Neural cell (in vitro differentiated cells): Measurements from ENCODE around the gene SQSTM1. TPM values are rescaled to one million over a fixed set of nuclear protein-coding genes. Genes with fewer than 3 reads are reported as not detected.
A peak's percentile ranks its signal among the peaks of the same experiment; 100 is the strongest.

Experiments
- H2AFZ ChIP-seq: fragments of 200-600, 300-800 bp; sonication (generic), shearing (Covaris generic); 2 replicates; pipeline ENCODE4 v1.6.0; 2014; ENCODE audit warnings: low read depth, mild to moderate bottlenecking, antibody characterized with exemption, low read length, moderate library complexity
- H3F3A ChIP-seq: fragments of 200-600 bp; shearing (Covaris generic); 2 replicates; pipeline ENCODE4 v1.6.1; 2016; ENCODE audit warnings: mild to moderate bottlenecking, moderate library complexity, mixed read lengths, antibody characterized with exemption, low read length; ENCODE audit not compliant: insufficient read depth, poor library complexity, severe bottlenecking
- H3K27ac ChIP-seq: fragments of 200-600, 300-800 bp; sonication (generic), shearing (Covaris generic); 2 replicates; pipeline ENCODE4 v1.5.1; 2014; ENCODE audit warnings: mild to moderate bottlenecking, low read length, moderate library complexity
- H3K27me3 ChIP-seq: fragments of 300-800, 200-600 bp; sonication (generic), shearing (Covaris generic); 2 replicates; pipeline ENCODE4 v1.6.0; 2014; ENCODE audit warnings: mild to moderate bottlenecking, low read depth, low read length, moderate library complexity; ENCODE audit not compliant: insufficient read depth
- H3K36me3 ChIP-seq: fragments of 300-800, 200-600 bp; sonication (generic), shearing (Covaris generic); 2 replicates; pipeline ENCODE4 v1.5.1; 2014; ENCODE audit warnings: mild to moderate bottlenecking, antibody characterized with exemption, low read length, moderate library complexity; ENCODE audit not compliant: insufficient read depth
- H3K4me2 ChIP-seq: fragments of 300-800, 200-600 bp; sonication (generic), shearing (Covaris generic); 2 replicates; pipeline ENCODE4 v1.6.0; 2014; ENCODE audit warnings: mild to moderate bottlenecking, low read length
- H3K4me3 ChIP-seq: fragments of 300-800, 200-600 bp; sonication (generic), shearing (Covaris generic); 2 replicates; pipeline ENCODE4 v1.5.1; 2014; ENCODE audit warnings: mild to moderate bottlenecking, low read length, moderate library complexity
- H3K79me2 ChIP-seq: fragments of 200-600 bp; shearing (Covaris generic); replicated peaks from 2 replicates; pipeline ENCODE4 v1.6.0; 2014; ENCODE audit warnings: mild to moderate bottlenecking, low read length, moderate library complexity; ENCODE audit not compliant: insufficient read depth
- H3K9ac ChIP-seq: fragments of 300-800, 200-600 bp; sonication (generic), shearing (Covaris generic); 2 replicates; pipeline ENCODE4 v1.6.1; 2016; ENCODE audit warnings: mild to moderate bottlenecking, low read length, mixed read lengths
- H3K9me2 ChIP-seq: fragments of 200-600 bp; shearing (Covaris generic); 2 replicates; pipeline ENCODE4 v1.6.1; 2016; ENCODE audit warnings: mild to moderate bottlenecking, low read length, mixed read lengths; ENCODE audit not compliant: insufficient read depth
- H3K9me3 ChIP-seq: fragments of 200-600, 300-800 bp; sonication (generic), shearing (Covaris generic); 2 replicates; pipeline ENCODE4 v1.6.1; 2016; ENCODE audit warnings: mild to moderate bottlenecking, mixed run types, low read length, moderate library complexity, mixed read lengths
- H4K20me1 ChIP-seq: fragments of 200-600 bp; shearing (Covaris generic); 2 replicates; pipeline ENCODE4 v1.6.1; 2016; ENCODE audit warnings: mild to moderate bottlenecking, mixed run types; ENCODE audit not compliant: insufficient read depth
- CTCF ChIP-seq: fragments of 450-650 bp; IDR thresholded peaks from 2 replicates; pipeline ENCODE4 v1.5.1; 2014; ENCODE audit warnings: antibody characterized with exemption, mild to moderate bottlenecking, moderate library complexity; ENCODE audit not compliant: poor library complexity, severe bottlenecking
- EP300 ChIP-seq: fragments of 450-650 bp; conservative IDR thresholded peaks from 2 replicates; pipeline ENCODE4 v1.6.1; 2014; ENCODE audit warnings: antibody characterized with exemption, mild to moderate bottlenecking, moderate library complexity; ENCODE audit not compliant: poor library complexity, severe bottlenecking
- EZH2 ChIP-seq: fragments of 200-600, 300-800 bp; shearing (Covaris generic), sonication (generic); IDR thresholded peaks from 2 replicates; pipeline ENCODE4 v1.6.1; 2014; ENCODE audit warnings: antibody characterized with exemption, low read length, borderline replicate concordance, mild to moderate bottlenecking; ENCODE audit not compliant: insufficient read depth, poor library complexity, severe bottlenecking
- MXI1 ChIP-seq: fragments of 450-650 bp; conservative IDR thresholded peaks from 2 replicates; pipeline ENCODE4 v1.6.1; 2014; ENCODE audit warnings: antibody characterized with exemption, mild to moderate bottlenecking; ENCODE audit not compliant: poor library complexity, severe bottlenecking
- POLR2AphosphoS5 ChIP-seq: IDR thresholded peaks from 2 replicates; pipeline ENCODE4 v1.6.1; 2012
- RAD21 ChIP-seq: fragments of 450-650 bp; conservative IDR thresholded peaks from 2 replicates; pipeline ENCODE4 v1.6.1; 2014; ENCODE audit warnings: antibody characterized with exemption, mild to moderate bottlenecking, moderate library complexity
- REST ChIP-seq: IDR thresholded peaks from 2 replicates; pipeline ENCODE4 v1.6.1; 2012; ENCODE audit warnings: borderline replicate concordance
- SMC3 ChIP-seq: fragments of 450-650 bp; conservative IDR thresholded peaks from 2 replicates; pipeline ENCODE4 v1.6.1; 2014; ENCODE audit warnings: antibody characterized with exemption, mild to moderate bottlenecking, moderate library complexity; ENCODE audit not compliant: poor library complexity
- TAF1 ChIP-seq: IDR thresholded peaks from 2 replicates; pipeline ENCODE4 v1.6.1; 2012; ENCODE audit warnings: low read depth
- polyA plus RNA-seq: library from polyadenylated mRNA; depleted of rRNA; stranded (reverse); fragments of >200 nt; gene quantifications from 2 replicates; pipeline ENCODE4 v1.2.3, GENCODE V29; 2014

SQSTM1 gene
- polyA plus RNA-seq, 1 donor from 2014 or later = 64.5 TPM

- H3K9me2 ChIP-seq = no peaks in the 10 kb centered on the region
- no peaks in the 10 kb centered on the region for H3K9me3 ChIP-seq
- H3K4me3 ChIP-seq = peak overlapping the region; percentile 73
- no peak overlapping the region for H3K27ac ChIP-seq
- H3K27me3 ChIP-seq = no peaks in the 10 kb centered on the region
- H3K79me2 ChIP-seq = no peaks in the 10 kb centered on the region
- H4K20me1 ChIP-seq = no peaks in the 10 kb centered on the region
- no peak overlapping the region for H3K4me2 ChIP-seq
- H3K36me3 ChIP-seq = no peaks in the 10 kb centered on the region
- H3K9ac ChIP-seq = peak overlapping the region; percentile 57
- no peak overlapping the region for H2AFZ ChIP-seq
- H3F3A ChIP-seq = no peaks in the 10 kb centered on the region
- TF ChIP-seq CTCF (no peak), POLR2AphosphoS5 (no peak), EP300 (no peak), REST (no peak), EZH2 (no peak), TAF1 (no peak), SMC3 (no peak), RAD21 (no peak), MXI1 (no peak)
Observed at GRCh38 chr5:179796877-179797608, 23.7 kb upstream of the SQSTM1 start.

GRCh38 chr5:179797741-179798140, 23.0 kb upstream of the SQSTM1 start:
- TF ChIP-seq POLR2AphosphoS5 = no peak
- no peak for TF ChIP-seq RAD21
- TF ChIP-seq EZH2 = no peak
- TF ChIP-seq SMC3 = no peak
- no peak for TF ChIP-seq EP300
- TF ChIP-seq REST = no peak
- TF ChIP-seq TAF1 = no peak
- no peak for TF ChIP-seq MXI1
- no peak for TF ChIP-seq CTCF
- no peak overlapping the region for H3K27ac ChIP-seq
- H3K9me2 ChIP-seq = no peaks in the 10 kb centered on the region
- no peak overlapping the region for H2AFZ ChIP-seq
- H3K9me3 ChIP-seq = no peaks in the 10 kb centered on the region
- H3K4me2 ChIP-seq = no peak overlapping the region
- H3K79me2 ChIP-seq = no peaks in the 10 kb centered on the region
- no peaks in the 10 kb centered on the region for H3F3A ChIP-seq
- no peaks in the 10 kb centered on the region for H3K27me3 ChIP-seq
- H3K36me3 ChIP-seq = no peaks in the 10 kb centered on the region
- no peak overlapping the region for H3K4me3 ChIP-seq
- H4K20me1 ChIP-seq = no peaks in the 10 kb centered on the region
- H3K9ac ChIP-seq = no peak overlapping the region
